ENCODE measurements around the gene MSANTD3. TPM values are rescaled to one million over a fixed set of nuclear protein-coding genes. Genes with fewer than 3 reads are reported as not detected.
A peak's percentile ranks its signal among the peaks of the same experiment; 100 is the strongest.
"Not testable (repeated sequence)": the region's sequence is repeated elsewhere in the genome, so short reads cannot be mapped to it uniquely, and the experiment has no call there.

MSANTD3 gene
- polyA plus RNA-seq, 4 donors = 21.3 to 24.6 (median 23.8) TPM

DNA sequence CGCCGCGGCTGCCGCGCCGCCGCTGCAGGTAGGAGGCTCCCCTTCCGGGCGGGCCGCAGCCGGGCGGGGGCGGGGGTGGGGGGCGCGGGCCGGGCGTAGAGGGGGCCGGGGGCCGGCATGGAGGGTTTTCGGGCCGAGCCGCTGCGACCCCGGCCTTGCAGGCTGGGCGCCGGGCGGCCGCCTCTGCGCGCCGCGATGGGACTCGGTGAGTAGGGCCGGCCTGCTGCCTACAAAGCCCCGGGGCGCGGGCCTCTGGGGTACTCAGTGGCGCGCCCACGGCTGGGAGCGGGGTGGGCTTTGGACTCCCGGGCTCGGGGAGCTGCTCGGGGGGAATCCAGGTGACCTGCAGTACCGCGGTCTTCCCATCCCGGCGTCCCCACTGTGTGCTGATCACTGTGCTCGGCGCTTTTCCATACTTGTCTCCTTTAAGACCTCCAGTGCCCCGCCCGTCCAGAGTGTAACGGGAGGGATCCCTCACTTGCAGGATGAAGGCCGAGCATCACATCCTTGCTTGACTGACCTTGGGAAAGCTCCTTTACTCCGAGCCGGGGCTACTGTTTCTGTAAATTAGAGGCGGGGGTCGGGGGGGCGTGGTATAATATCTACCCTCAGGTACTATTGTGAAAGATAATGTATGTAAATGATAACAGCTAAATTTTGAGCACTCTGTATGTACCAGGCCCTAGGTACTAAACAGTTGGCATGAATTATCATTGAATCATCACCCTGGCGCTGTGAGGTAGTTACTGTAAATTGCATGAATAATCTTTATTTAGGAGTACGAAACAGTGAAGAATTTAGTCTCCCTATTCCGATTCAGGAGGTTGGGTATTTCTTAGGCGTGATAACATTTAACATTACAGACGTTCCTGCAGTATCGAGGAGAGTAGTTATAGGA is 672 bp downstream of the MSANTD3 start:
- no peak for DNase-seq (ENCODE audit: low read depth in 4 of 4, low spot score in 3 of 4)

DNA sequence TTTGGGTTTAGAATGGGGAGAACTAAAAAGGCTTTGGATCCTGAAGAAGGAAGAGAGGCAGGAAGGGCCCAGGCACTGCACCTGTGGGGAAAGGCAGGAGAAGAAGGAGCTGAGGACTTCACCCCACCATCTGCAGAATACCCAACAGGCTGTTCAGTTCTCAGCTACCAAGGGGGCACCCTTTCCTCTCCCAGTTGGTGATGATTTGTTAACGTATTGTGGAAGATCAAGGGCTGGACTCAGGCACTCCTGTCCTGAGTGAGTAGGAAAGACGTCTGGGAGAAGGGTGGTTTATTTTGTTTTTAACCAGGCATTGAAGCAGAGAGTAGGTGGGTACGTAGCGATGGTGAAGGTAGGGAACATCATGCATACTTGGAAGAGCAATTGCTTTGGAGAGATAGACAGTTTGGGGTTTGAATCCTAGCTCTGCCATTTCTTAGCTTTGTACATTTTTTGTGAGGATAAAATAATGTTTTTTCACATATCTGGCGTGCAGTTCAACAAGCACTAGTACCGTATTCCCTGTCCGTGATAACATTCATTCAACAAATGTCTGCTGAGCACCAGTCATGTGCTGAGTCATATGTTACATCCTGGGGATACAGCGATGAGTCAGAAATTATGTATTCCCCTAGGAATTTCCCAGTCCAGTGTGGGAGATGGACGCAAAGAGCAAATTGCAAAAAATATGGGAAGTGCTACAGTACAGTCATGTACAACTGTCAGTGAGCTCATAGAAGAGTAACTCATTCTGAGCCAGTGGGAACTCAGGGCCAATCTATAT is 2.1 kb downstream of the MSANTD3 start:
- DNase-seq (ENCODE audit: low read depth in 4 of 4, low spot score in 3 of 4) = no peak

DNA sequence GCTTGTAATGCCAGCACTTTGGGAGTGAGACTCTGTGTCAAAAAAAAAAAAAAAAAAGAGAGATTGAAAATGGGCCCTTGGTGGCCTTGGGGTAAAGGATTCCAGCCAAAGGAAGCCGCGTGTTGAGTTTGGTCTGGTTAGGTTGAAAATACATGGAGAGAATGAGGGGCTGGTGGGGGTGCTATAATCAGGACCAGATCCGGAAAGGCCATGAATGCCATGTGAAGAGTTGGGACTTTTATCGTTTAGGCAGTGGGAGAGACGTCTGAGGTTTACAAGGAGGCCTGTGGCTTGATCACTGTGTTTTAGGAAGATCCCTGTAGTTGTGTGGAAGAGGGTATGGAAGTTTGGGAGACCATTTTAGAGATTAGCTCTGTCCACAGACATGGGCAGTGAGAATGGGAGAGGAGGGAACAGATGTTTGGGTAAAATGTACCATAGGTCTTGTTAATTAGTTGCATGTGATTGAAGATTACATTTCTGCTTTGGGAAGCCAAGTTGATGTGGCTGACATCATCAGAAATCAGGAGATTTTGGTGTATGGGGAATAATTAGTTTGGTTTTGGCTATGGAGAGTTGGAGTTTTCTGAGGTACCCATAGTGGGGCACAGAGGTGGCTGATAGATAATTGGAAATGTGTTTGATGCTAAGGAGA is 3.5 kb downstream of the MSANTD3 start:
- DNase-seq (ENCODE audit: low read depth in 4 of 4, low spot score in 3 of 4) = no peak

DNA sequence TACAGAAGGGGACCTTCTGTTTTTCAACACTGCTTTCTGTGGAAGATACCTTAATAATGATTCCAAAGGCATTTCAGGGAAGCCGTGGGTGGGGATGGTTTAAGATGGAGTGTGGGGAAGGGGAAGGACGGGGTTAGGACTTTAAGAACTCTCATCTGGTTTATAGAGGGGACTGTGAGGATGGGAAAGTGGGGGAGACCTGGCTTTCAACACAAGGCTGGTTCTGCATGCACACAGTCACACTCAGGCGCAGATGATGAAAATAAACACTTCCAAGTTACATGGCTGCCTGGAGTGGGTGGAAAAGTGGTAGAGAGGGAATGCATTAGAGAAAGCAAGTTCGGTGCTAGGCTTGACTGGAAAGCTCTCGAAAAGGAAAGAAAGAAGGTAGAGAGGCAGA is 4.9 kb downstream of the MSANTD3 start:
- no peak for DNase-seq (ENCODE audit: low read depth in 4 of 4, low spot score in 3 of 4)

DNA sequence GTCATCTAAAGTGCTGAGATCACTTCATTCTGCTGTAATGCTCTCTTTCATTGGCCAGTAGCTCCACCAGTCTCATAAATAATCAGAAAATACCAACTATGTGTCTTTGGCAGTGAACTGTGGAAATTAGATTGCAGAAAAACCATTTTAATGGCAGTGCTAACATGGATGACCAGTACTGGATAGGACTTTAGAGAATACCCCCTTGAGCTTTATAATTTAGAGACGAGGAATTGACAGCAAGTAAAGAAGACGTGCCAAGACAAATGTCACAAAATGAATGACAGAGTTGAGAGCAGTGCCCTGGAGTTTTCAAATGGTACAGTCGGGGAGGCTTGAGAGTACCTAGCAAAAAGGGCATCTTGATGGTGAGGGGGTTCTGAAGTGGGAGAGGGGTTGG is 5.8 kb downstream of the MSANTD3 start:
- DNase-seq (ENCODE audit: low read depth in 4 of 4, low spot score in 3 of 4) = no peak

DNA sequence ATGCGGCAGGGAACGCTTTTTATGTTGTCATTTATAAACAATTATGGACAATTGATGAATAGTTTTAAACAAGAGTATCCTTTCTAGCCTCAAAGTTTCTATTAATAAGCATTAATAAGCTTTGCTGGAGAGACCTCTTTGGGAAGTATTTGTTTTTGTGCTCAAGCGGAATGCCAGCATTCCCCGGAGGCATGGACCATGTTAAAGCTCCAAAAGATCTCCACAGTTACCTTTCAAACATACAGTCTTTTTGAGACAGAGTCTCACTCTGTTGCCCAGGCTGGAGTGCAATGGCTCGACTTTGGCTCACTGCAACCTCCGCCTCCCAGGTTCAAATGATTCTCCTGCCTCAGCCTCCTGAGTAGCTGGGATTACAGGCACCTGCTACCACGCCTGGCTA is 9.6 kb downstream of the MSANTD3 start:
- DNase-seq (ENCODE audit: low read depth in 4 of 4, low spot score in 3 of 4) = no peak

DNA sequence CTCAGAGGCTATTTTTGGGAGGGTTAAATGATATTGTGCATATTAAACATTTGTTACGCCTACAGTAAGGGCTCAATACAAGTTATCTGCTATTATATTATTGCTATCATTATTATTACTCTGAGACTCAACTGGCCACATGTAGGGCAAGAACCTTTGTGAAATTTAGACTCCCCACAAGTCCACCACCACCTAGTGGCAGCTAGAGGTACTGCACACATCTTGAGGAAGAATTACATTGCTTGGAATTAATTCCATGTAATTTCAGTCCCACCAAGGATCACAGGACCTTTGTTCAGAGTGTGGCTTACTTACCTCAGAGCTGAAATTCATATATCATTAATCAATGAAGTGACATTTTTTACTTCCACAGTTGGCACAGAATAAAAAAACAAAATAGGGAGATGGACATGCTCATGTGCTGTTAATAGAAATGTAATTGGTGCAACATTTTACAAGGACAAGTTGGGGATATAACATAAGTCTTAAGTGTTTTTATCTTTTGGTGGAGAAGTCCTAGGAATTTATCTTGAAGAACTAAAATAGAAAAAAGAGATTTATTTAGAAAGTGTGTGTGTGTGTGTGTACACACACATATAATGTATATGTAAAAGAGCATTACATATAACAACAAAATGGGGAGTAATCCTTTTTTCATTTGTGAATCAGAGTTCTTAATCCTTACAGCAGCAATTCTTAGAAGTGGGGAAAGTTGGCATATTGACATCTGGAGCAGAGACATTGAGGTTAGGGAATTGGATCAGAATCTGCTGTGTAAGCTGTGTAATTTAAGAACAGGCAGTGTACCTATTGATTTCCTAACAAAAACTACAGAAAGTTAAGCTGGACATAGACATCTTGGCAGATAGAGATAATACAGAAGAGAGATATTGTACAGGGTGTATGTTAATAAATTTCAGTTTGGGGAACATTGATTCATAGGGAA is 11.2 kb downstream of the MSANTD3 start:
- DNase-seq (ENCODE audit: low read depth in 4 of 4, low spot score in 3 of 4) = peak; percentile 49 to 64 (median 51)

DNA sequence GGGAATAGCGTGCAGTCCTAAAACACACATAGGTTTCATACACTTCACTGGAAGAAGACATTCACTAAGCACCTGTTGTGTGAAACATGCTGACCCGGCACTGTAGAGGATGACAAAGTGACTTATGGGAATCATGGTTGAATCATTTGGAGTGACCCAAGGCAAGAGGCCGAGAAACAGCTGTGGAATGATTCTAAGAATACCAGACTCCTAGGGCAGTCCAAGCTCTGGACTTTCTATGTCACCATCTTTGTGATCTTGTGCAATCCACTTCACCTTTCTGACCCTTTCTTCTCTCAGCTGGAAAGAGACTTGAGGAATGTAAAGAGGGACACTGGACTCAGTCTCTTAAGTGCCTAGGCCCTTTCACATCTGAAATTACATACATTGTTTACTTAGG is 13.1 kb downstream of the MSANTD3 start:
- no peak for DNase-seq (ENCODE audit: low read depth in 4 of 4, low spot score in 3 of 4)

DNA sequence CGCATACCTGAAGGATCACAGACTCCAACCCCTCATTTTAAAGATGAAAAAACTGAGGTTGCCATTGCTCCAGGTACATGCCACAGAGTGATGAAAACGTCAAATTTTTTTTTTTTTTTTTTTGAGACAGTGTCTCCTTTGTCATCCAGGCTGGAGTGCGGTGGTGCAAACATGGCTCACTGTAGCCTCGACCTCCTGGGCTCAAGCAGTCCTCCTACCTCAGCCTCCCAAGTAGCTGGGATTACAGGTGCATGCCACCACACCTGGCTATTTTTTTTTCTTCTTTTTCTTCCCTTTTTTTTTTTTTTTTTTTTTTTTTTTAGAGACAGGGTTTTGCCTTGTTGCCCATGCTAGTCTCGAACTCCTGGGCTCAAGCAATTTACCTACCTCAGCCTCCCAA is 13.5 kb downstream of the MSANTD3 start:
- DNase-seq (ENCODE audit: low read depth in 4 of 4, low spot score in 3 of 4) = not testable (repeated sequence)

DNA sequence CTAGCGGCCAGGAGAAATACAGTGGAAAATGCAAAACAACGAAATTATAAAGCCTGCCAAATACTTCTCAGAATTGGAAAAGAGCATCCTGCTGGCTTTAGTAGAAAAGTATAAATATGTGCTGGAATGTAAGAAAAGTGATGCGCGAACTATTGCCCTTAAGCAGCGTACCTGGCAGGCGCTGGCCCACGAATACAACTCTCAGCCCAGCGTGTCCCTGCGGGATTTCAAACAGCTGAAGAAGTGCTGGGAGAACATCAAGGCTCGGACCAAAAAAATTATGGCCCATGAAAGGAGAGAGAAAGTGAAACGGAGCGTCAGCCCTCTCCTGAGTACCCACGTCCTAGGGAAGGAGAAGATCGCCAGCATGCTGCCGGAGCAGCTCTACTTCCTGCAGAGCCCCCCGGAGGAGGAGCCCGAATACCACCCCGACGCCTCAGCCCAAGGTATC is 15.0 kb downstream of the MSANTD3 start:
- no peak for DNase-seq (ENCODE audit: low read depth in 4 of 4, low spot score in 3 of 4)

DNA sequence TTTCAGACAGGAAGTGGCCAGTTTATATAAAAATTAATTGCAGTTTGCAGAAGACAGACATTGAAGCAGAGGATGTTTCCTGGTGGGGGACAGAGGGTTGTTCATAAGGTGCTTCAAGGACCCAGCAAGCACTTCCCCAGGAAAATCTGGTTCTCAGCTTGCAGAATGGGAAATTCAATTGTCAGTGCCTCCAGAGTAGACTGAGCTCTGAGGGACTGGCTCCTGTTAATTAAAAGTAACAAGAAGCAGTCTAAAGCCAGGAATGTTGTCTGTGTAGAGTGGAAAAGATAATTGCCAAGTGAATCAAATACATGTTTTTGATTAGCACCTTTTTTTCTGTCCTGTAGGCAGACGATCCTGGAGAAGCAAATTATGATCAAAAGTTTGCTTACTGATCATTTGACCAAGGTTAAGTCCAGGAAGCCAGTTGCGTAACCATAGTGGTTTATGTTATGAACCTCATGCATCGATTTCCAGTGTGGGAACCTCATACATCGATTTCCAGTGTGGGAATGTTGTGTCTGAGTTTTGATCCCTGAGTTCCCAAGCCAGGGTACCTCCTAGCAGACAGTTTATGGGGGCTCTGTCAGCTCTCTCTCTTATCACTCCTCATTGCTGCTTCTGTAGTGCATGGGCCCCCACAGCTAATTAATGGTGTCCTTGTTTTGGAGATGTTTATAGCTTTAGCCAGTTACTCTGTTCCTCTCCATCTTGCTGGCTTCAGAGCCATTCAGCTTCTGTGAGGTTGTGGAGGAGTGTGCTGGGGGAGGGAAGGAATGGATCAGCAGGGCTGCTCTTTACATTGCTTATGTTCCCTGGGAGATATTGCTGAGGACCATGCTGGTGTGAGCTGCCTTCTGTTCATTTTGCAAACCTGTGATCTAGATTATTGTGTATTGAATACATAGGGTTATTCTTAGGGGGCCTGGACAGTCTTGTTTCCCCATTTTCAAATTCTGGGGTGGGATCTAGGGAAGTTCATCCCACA is 17.1 kb downstream of the MSANTD3 start:
- DNase-seq (ENCODE audit: low read depth in 4 of 4, low spot score in 3 of 4) = no peak

DNA sequence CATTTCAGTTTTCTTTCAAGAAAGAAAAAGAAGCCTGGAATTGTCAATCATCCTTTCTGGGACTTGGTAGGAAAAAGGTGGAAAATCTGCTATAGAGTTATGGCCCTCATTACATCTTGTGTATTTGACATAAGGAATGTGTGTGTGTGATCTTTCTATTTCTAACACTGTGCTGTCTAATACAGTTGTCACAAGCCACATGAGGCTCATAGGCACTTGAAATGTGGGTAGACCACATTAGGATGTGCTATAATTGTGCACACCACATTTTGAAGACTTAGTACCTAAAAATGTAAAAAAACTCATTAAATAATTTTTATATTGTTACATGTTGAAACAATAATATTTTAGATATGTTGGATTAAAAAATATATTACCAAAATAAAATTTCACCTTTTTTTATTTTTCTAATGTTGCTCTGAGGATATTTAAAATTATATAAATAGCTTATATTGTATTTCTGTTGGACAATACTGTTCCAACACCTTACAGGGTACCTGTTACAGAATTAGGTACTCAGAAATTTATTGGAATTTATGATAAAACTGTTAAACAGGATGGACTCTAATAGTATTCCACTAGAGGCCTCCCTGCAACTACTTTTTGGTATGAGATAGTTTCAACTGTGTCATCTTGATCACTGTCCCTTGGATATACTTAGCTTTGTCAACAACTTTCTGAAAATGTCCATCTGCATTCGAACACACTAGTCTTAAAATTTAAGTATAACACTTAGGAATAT is 18.4 kb downstream of the MSANTD3 start:
- no peak for DNase-seq (ENCODE audit: low read depth in 4 of 4, low spot score in 3 of 4)

DNA sequence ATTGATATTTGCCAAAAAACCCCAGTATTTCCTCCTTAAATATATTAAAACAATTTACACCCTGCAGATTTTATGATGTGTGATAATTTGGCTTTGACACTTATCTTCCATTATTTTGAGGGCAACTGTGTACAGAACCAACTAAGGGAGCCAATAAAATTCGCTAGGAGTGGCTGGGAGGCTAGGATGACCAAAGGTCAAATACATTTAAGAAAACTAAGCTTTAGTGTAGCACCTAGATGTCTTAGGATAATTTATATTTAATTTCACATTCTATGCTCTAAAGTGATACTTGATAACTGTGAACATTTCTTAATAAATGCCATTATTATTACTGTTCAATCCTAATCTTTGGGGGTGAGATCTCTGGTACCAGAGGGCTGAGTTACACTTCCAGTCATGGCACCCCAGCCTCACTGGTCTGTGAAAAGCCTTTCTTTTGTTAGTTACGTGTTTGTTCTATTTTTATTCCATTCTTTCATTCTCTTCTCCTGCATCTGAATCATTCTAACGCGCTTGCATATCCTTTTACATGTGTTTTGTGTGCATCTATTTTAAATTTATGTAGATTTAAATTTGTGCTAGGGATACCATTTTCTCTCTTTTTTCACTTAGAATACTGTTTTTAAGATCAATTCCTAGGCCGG is 19.1 kb downstream of the MSANTD3 start:
- DNase-seq (ENCODE audit: low read depth in 4 of 4, low spot score in 3 of 4) = no peak

DNA sequence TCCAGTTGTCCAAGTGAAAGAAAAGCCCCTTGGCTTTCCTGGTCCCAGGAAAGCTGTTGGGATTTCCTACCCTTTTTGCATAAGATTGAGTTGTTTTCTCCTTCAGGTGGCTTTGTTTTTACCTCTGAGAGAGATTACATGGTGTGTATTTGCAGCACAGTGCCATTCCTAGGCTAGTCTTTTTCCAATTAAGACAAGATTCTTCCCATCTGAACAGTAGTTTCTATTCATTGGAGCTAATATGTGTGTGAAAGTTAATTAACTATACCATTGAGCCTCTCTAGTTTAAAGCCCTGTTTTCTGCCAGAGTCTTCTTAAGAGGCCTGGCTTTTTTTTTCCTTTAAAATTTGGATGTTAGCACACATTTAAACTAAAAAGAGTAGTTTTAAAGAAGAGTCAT is 20.1 kb downstream of the MSANTD3 start:
- DNase-seq (ENCODE audit: low read depth in 4 of 4, low spot score in 3 of 4) = no peak

DNA sequence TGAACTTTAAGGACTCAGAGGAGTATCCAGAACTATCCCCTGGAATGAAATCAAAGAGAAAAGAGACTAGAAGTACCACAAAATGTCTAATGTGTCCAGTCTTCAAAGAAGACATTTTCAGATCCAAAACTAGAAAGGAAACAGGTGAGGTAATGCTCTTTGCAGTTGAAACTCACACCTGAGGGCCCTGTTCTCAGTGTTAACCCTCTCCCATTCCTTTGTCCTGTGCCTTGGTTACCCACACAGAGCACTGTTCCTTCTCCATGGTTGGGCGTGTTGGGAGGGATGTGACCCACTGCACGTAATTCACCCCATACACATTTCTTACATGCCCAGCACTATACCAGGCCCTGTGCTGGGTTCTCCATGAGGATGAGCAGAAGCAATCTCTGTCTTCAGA is 21.3 kb downstream of the MSANTD3 start:
- no peak for DNase-seq (ENCODE audit: low read depth in 4 of 4, low spot score in 3 of 4)

DNA sequence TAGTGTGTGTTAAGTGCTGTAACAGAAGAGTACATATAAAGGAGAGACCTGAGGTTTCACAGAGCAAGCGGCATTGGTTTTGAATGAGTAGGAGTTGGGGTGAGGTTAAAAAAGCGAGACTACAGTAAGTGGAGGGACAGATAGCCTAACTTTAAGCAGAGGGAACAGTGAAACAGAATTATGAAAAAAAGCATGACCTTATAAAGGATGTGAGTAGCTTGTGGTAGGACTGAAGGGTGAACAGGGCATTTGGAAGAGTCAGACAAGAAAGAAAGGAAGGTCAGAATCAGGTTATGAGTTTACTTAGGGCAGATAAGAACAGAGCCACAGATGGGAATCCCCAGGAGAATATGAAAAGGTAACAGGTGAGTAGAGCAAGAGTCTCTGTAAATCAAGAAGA is 22.5 kb downstream of the MSANTD3 start:
- no peak for DNase-seq (ENCODE audit: low read depth in 4 of 4, low spot score in 3 of 4)

DNA sequence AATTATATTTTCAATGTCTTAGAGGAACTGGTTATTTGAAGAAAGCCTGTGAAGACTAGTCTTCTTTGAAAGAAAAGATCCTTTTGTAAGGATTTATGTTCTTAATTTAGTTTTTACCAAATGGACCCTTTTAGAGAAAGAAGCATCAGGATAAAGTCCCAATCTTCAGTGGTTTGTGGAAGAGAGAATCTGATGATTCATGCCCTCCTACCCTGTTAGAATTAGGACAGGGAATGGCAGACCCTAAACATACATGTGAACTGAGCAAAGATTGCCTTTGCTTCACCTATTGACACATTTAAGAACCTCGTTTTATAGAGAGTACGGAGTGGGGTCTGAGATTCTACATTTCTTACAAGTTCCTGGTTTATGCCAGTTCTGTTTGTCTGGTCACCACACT is 26.0 kb downstream of the MSANTD3 start:
- DNase-seq (ENCODE audit: low read depth in 4 of 4, low spot score in 3 of 4) = no peak

DNA sequence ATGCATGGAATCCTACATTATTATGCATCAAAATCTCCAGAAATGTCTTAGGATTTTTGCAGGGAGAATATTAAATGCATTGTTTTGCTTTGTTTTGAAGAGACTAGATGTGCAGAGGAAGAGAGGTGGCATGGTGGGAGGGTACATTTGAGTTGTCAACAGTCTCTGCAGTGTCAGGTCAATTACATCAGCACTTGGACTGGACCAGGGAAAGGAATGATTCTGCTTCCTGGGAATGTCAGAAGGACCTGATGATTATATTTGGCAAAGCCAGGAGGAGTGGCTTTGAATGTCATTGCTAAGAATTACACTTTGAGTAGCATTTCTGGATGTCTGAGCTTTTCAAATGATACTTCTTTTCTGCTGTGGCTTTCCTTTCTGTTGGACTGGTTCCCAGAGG is 28.5 kb downstream of the MSANTD3 start:
- DNase-seq (ENCODE audit: low read depth in 4 of 4, low spot score in 3 of 4) = no peak
